GM18520 (cell line): Measurements from ENCODE around the gene GORASP1.

Experiments used
- ATAC-seq: cut with Tn5 transposase; IDR thresholded peaks from one replicate; pipeline ENCODE4 v1.9.1; 2021; ENCODE audit not compliant: unreplicated experiment

GORASP1 gene

GRCh38 chr3:39126532-39127071, 19.2 kb upstream of the GORASP1 start:
- no peak for ATAC-seq

- ATAC-seq: no peak
These were observed 18.5 kb upstream of the GORASP1 start for GRCh38 chr3:39125841-39126500.

- no peak for ATAC-seq
These were observed 17.7 kb upstream of the GORASP1 start for GRCh38 chr3:39124876-39125840.

- ATAC-seq: peak; percentile 50
These were observed 15.4 kb upstream of the GORASP1 start for GRCh38 chr3:39122813-39123212.

GRCh38 chr3:39121621-39122020, 14.2 kb upstream of the GORASP1 start:
- no peak for ATAC-seq

GRCh38 chr3:39118931-39119660, 11.7 kb upstream of the GORASP1 start:
- ATAC-seq: no peak

GRCh38 chr3:39118079-39118478, 10.7 kb upstream of the GORASP1 start:
- no peak for ATAC-seq

- no peak for ATAC-seq
These were observed 8.4 kb upstream of the GORASP1 start for GRCh38 chr3:39115870-39116269.

- no peak for ATAC-seq
These were observed 7.0 kb upstream of the GORASP1 start for GRCh38 chr3:39114456-39114855.

- ATAC-seq: no peak
These were observed 5.9 kb upstream of the GORASP1 start for GRCh38 chr3:39113291-39113690.

GRCh38 chr3:39112535-39112934, 5.1 kb upstream of the GORASP1 start:
- ATAC-seq: no peak

GRCh38 chr3:39112113-39112512, 4.7 kb upstream of the GORASP1 start:
- ATAC-seq: no peak

- ATAC-seq: no peak
These were observed 2.7 kb upstream of the GORASP1 start for GRCh38 chr3:39110041-39110639.

- ATAC-seq: no peak
These were observed 1.7 kb upstream of the GORASP1 start for GRCh38 chr3:39109086-39109485.

- ATAC-seq: peak; percentile 73
These were observed 828 bp upstream of the GORASP1 start for GRCh38 chr3:39108200-39108710.

- ATAC-seq: peak; percentile 5
These were observed 508 bp downstream of the GORASP1 start for GRCh38 chr3:39106851-39107387.

GRCh38 chr3:39106281-39106811, 1.1 kb downstream of the GORASP1 start:
- ATAC-seq: no peak

- no peak for ATAC-seq
These were observed 1.8 kb downstream of the GORASP1 start for GRCh38 chr3:39105687-39106063.

GRCh38 chr3:39104961-39105686, 2.3 kb downstream of the GORASP1 start:
- ATAC-seq: no peak
